OCI-LY1 (cell line): Measurements from ENCODE around the gene TOM1L2.

Experiments used
- H2AFZ ChIP-seq: fragments of 200-600 bp; sonication (generic), shearing (Covaris generic); 2 replicates; pipeline ENCODE4 v1.6.0; 2014; ENCODE audit warnings: antibody characterized with exemption, mild to moderate bottlenecking, low read length
- H3F3A ChIP-seq: fragments of 200-600 bp; sonication (generic), shearing (Covaris generic); 2 replicates; pipeline ENCODE4 v1.6.0; 2014; ENCODE audit warnings: mild to moderate bottlenecking, antibody characterized with exemption, low read length, moderate library complexity; ENCODE audit not compliant: insufficient read depth
- H3K27ac ChIP-seq: fragments of 200-600 bp; sonication (generic); 2 replicates; pipeline ENCODE4 v1.5.1; 2014; ENCODE audit warnings: low read length, mixed run types, mild to moderate bottlenecking, low read depth; ENCODE audit not compliant: poor library complexity, severe bottlenecking
- H3K27me3 ChIP-seq: fragments of 200-600 bp; sonication (generic); 2 replicates; pipeline ENCODE4 v1.6.0; 2014; ENCODE audit warnings: antibody characterized with exemption, mild to moderate bottlenecking, low read length, moderate library complexity; ENCODE audit not compliant: insufficient read depth
- H3K36me3 ChIP-seq: fragments of 200-600 bp; sonication (generic); 2 replicates; pipeline ENCODE4 v1.6.1; 2014; ENCODE audit warnings: mild to moderate bottlenecking, antibody characterized with exemption, low read length, moderate library complexity, mixed read lengths; ENCODE audit not compliant: insufficient read depth
- H3K4me1 ChIP-seq: fragments of 200-600 bp; sonication (generic); 2 replicates; pipeline ENCODE4 v1.5.1; 2014; ENCODE audit warnings: mild to moderate bottlenecking, low read length, moderate library complexity; ENCODE audit not compliant: insufficient read depth, severe bottlenecking
- H3K4me2 ChIP-seq: fragments of 200-600 bp; sonication (generic), shearing (Covaris generic); 2 replicates; pipeline ENCODE4 v1.6.1; 2014; ENCODE audit warnings: low read length
- H3K4me3 ChIP-seq: fragments of 200-600 bp; sonication (generic); 2 replicates; pipeline ENCODE4 v1.5.1; 2014; ENCODE audit warnings: low read length, low read depth, mild to moderate bottlenecking, mixed read lengths; ENCODE audit not compliant: poor library complexity, severe bottlenecking
- H3K79me2 ChIP-seq: fragments of 200-600 bp; shearing (Covaris generic); 2 replicates; pipeline ENCODE4 v1.6.1; 2016; ENCODE audit warnings: mixed run types, low read length, mixed read lengths; ENCODE audit not compliant: insufficient read depth
- H3K9ac ChIP-seq: fragments of 200-600 bp; sonication (generic), shearing (Covaris generic); 2 replicates; pipeline ENCODE4 v1.6.1; 2014; ENCODE audit warnings: mild to moderate bottlenecking, low read length, mixed read lengths
- H3K9me2 ChIP-seq: fragments of 200-600 bp; sonication (generic), shearing (Covaris generic); 2 replicates; pipeline ENCODE4 v1.6.1; 2014; ENCODE audit warnings: low read depth, mild to moderate bottlenecking, low read length, mixed read lengths
- H3K9me3 ChIP-seq: fragments of 200-600 bp; shearing (Covaris generic); 2 replicates; pipeline ENCODE4 v1.6.1; 2014; ENCODE audit warnings: low read length, mixed read lengths
- H4K20me1 ChIP-seq: fragments of 200-600 bp; sonication (generic), shearing (Covaris generic); 2 replicates; pipeline ENCODE4 v1.6.0; 2016; ENCODE audit warnings: mild to moderate bottlenecking, low read length; ENCODE audit not compliant: insufficient read depth
- CTCF ChIP-seq: fragments of 200-600 bp; sonication (generic), shearing (Covaris generic); IDR thresholded peaks from 2 replicates; pipeline ENCODE4 v1.5.1; 2017; ENCODE audit warnings: mild to moderate bottlenecking, antibody characterized with exemption, low read length, moderate library complexity, mixed read lengths
- EZH2 ChIP-seq: fragments of 200-600 bp; sonication (generic), shearing (Covaris generic); IDR thresholded peaks from 2 replicates; pipeline ENCODE4 v1.8.0; 2017; ENCODE audit warnings: borderline replicate concordance, mixed run types, mild to moderate bottlenecking, antibody characterized with exemption, low read length, moderate library complexity, mixed read lengths

The TOM1L2 gene

DNA sequence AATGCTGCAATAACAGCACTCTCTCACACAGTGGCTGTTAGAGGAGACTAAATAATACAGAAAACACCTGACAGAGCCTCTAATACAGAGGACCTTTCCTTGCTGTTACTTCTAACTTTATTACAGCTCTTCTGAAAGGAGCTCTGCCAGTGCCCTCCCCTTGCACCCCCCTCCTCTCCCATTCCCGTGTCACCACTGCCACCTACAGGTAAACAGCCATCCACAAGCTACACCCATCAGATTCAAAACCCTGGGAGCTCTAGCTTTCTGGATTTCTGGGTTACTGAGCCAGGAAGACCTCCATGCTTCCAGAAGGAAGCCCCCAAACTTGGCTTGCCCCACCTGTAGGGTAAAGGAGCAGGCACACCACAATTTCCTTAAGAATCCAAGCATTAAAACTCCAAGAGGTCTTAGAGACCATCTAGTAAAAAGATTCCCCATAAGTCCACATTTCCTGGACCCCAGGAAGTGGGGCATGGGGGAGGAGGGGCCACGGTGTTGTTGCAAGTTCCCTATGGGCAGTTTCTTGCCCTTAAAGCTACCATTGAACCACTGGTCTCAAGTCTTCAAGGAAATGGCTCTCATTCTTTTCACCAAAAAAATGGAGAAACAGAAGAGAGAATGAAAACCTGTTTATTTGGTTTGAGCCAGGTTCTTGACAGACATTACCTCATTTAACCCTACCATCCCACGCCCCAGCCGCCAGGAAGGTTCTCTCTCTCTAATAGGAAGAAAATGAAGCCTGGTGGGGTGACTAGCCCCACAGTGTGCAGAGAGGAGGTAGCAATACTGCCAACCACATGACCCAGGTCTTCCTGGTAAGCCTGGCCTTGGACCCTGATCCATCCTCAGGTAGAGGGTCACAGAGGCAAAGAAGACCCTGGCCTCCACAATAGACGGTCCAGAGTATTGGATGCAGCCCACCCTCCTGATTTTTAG, 52.8 kb downstream of the TOM1L2 start:
- Histone ChIP-seq H3F3A (no peaks in the 10 kb centered on the region), H3K4me2 (no peak overlapping the region), H3K4me3 (no peak overlapping the region), H3K9me3 (no peaks in the 10 kb centered on the region), H3K36me3 (no peaks in the 10 kb centered on the region), H3K27ac (no peak overlapping the region), H3K79me2 (no peaks in the 10 kb centered on the region), H4K20me1 (no peaks in the 10 kb centered on the region), H2AFZ (no peak overlapping the region), H3K9me2 (no peaks in the 10 kb centered on the region), H3K27me3 (no peaks in the 10 kb centered on the region; the same call in 1 of the 2 replicates), H3K9ac (no peak overlapping the region), H3K4me1 (no peaks in the 10 kb centered on the region)
- TF ChIP-seq EZH2: no peak
- peak; percentile 86 for TF ChIP-seq CTCF

DNA sequence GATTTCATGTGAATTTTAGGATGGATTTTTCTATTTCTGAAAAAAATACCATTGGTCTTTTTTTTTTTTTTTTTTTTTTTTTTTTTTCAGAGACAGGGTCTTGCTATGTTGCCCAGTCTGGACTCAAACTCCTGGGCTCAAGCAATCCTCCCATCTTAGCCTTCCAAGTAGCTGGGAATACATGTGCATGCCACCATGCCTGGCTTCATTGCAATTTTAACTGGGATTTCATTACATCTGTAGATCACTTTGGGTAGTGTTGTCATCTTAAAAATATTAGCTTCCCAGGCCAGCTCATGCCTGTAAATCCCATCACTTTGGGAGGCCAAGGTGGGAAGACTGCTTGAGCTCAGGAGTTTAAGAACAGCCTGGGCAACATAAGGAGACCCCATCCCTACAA, 54.8 kb downstream of the TOM1L2 start:
- Histone ChIP-seq H3K36me3 (no peaks in the 10 kb centered on the region), H3K9me3 (no peaks in the 10 kb centered on the region), H3K9ac (no peak overlapping the region), H3K9me2 (no peaks in the 10 kb centered on the region), H3K27ac (no peak overlapping the region), H3K4me3 (no peak overlapping the region), H3F3A (no peaks in the 10 kb centered on the region), H2AFZ (no peak overlapping the region), H3K4me1 (no peaks in the 10 kb centered on the region), H3K4me2 (no peak overlapping the region), H3K79me2 (no peaks in the 10 kb centered on the region), H4K20me1 (no peaks in the 10 kb centered on the region), H3K27me3 (no peaks in the 10 kb centered on the region; the same call in 1 of the 2 replicates)
- TF ChIP-seq EZH2: no peak
- no peak for TF ChIP-seq CTCF

DNA sequence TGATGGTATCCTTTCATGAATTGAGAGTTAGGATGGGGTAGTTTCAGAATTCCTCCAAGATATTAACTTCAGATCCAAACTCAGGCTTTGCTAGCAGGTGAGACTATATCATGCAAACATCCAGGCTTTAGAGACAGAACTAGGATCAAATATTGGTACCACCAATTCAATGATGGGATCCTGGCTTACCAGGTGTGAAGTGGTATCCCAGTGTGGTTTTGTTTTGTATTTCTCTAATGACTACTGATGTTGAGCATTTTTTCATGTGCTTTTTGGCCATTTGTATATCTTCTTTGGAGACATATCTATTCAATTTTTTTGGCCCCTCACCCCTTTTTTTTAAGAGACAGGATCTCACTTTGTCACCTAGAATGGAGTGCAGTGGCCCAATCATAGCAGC, 57.0 kb downstream of the TOM1L2 start:
- TF ChIP-seq CTCF (no peak), EZH2 (no peak)
- H4K20me1 ChIP-seq: no peaks in the 10 kb centered on the region
- H3K4me3 ChIP-seq: no peak overlapping the region
- no peaks in the 10 kb centered on the region for H3K4me1 ChIP-seq
- H3K4me2 ChIP-seq: no peak overlapping the region
- H3F3A ChIP-seq: no peaks in the 10 kb centered on the region
- no peaks in the 10 kb centered on the region for H3K79me2 ChIP-seq
- H3K36me3 ChIP-seq: no peaks in the 10 kb centered on the region
- H3K9me3 ChIP-seq: no peaks in the 10 kb centered on the region
- no peaks in the 10 kb centered on the region for H3K27me3 ChIP-seq
- H3K27ac ChIP-seq: no peak overlapping the region
- no peak overlapping the region for H2AFZ ChIP-seq
- no peak overlapping the region for H3K9ac ChIP-seq
- H3K9me2 ChIP-seq: no peaks in the 10 kb centered on the region
